ENCODE results near the gene RXRA. TPM values are rescaled to one million over a fixed set of nuclear protein-coding genes. Genes with fewer than 3 reads are reported as not detected.

RXRA gene
- total and polyA plus RNA-seq, 2 of the 13 experiments (the other 11 are each of a cell fraction or from before 2014, with no cell fraction given), result 18.9 to 29.2 TPM

GRCh38 chr9:134338394-134339182 is 12.3 kb downstream of the RXRA start:
- H4K20me1 ChIP-seq (ENCODE audit: insufficient read depth, low read length), result peaks cover 93% of the 10 kb centered on the region
- H3K36me3 ChIP-seq (replicated peaks in 1 of 2; ENCODE audit: control insufficient read depth in 1 of 2, insufficient read depth in 2 of 2, low read length in 2 of 2), result peaks cover 4 to 7% of the 10 kb centered on the region in 2 experiments; a peak in 2 of 5 replicates
- ATAC-seq (peak; percentile 13), FAIRE-seq (no peak), DNase-seq (ENCODE audit: low spot score) (no peak)
- peaks cover 98% of the 10 kb centered on the region for H3K79me2 ChIP-seq (ENCODE audit: insufficient read depth, low read length)
- H3K9me3 ChIP-seq (ENCODE audit: low read length), result no peaks in the 10 kb centered on the region
- H3K9ac ChIP-seq (ENCODE audit: insufficient read depth, low read depth, low read length), result 0 out of 2 replicates have a peak overlapping the region, but pooled peaks have one; percentile 19
- ChIA-PET CTCF (ENCODE audit: low intra/inter-chr PET ratio, low total read pairs) (no interaction called here), POLR2A (no interaction called here)
- no peaks in the 10 kb centered on the region for H3K27me3 ChIP-seq (ENCODE audit: control insufficient read depth in 1 of 2, insufficient read depth in 2 of 2, low read length in 2 of 2)
- in situ Hi-C loops (cut with HindIII; ENCODE audit: extremely low pct_ligation_motif_present, low pct_unique_long_range_greater_than_20kb), result loop anchor here (10.0 kb wide), 1 partner anchor 274 kb away; the partner anchor contains the start of gene BRD3
- no TSS peak for BruUV-seq (replicated peaks)
- peak overlapping the region; percentile 30 for H3K27ac ChIP-seq (ENCODE audit: extremely low read length, insufficient read depth, low read length)
- WGBS (ENCODE audit: low lambda C conversion rate), result 37% methylated on average over 11 of the region's 27 CpGs
- H3K4me1 ChIP-seq (ENCODE audit: insufficient read depth, low read length), result peaks cover 64% of the 10 kb centered on the region
- peak overlapping the region; percentile 68 for H3K4me2 ChIP-seq (ENCODE audit: low read depth, low read length)
- peak overlapping the region in 1 of 3 experiments; percentile 52; a peak in 2 of 6 replicates for H3K4me3 ChIP-seq (replicated peaks in 1 of 3; ENCODE audit: insufficient read depth in 1 of 3, low read depth in 2 of 3, low read length in 3 of 3)
- no peak overlapping the region for H2AFZ ChIP-seq (ENCODE audit: low read length)
- intact Hi-C loops (cut with micrococcal nuclease; ENCODE audit: unreplicated experiment), result loop anchor here (1.0 kb wide), 1 partner anchor 27 kb away; no protein-coding TSS in a partner anchor
- TF ChIP-seq ZNF496 (CRISPR knock-in tag; IDR thresholded peaks at IDR 0.05; ENCODE audit: insufficient replicate concordance) (no peak), ZC3H13 (CRISPR knock-in tag; IDR thresholded peaks at IDR 0.05) (no peak), KDM5B (CRISPR knock-in tag; IDR thresholded peaks at IDR 0.05; ENCODE audit: borderline replicate concordance) (peak; percentile 45; the same call in 1 of the 2 replicates), RBM39 (IDR thresholded peaks at IDR 0.05; ENCODE audit: low read depth, low read length, poor library complexity, severe bottlenecking) (peak; percentile 37), CHD2 (IDR thresholded peaks at IDR 0.05; ENCODE audit: low read depth, low read length) (no peak), HOXA3 (CRISPR knock-in tag; IDR thresholded peaks at IDR 0.05) (0 out of 2 replicates have a peak, but pooled peaks have one; percentile 12), SMYD3 (CRISPR knock-in tag; IDR thresholded peaks at IDR 0.05) (no peak), HMG20A (CRISPR knock-in tag; IDR thresholded peaks at IDR 0.05; ENCODE audit: borderline replicate concordance) (no peak), ZNF772 (CRISPR knock-in tag; IDR thresholded peaks at IDR 0.05) (0 out of 2 replicates have a peak, but pooled peaks have one; percentile 35), THYN1 (CRISPR knock-in tag; IDR thresholded peaks at IDR 0.05; ENCODE audit: borderline replicate concordance, low read depth) (no peak), ZNF280B (CRISPR knock-in tag; IDR thresholded peaks at IDR 0.05; ENCODE audit: borderline replicate concordance) (no peak), ZBTB33 (CRISPR knock-in tag; IDR thresholded peaks at IDR 0.05) (peak; percentile 78)
- TF ChIP-seq, protein P1, sequence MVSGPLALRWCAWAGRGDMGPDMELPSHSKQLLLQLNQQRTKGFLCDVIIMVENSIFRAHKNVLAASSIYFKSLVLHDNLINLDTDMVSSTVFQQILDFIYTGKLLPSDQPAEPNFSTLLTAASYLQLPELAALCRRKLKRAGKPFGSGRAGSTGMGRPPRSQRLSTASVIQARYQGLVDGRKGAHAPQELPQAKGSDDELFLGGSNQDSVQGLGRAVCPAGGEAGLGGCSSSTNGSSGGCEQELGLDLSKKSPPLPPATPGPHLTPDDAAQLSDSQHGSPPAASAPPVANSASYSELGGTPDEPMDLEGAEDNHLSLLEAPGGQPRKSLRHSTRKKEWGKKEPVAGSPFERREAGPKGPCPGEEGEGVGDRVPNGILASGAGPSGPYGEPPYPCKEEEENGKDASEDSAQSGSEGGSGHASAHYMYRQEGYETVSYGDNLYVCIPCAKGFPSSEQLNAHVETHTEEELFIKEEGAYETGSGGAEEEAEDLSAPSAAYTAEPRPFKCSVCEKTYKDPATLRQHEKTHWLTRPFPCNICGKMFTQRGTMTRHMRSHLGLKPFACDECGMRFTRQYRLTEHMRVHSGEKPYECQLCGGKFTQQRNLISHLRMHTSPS (CRISPR knock-in tag; IDR thresholded peaks at IDR 0.05; ENCODE audit: low read depth), result peak; percentile 94
- TF ChIP-seq, protein P2, sequence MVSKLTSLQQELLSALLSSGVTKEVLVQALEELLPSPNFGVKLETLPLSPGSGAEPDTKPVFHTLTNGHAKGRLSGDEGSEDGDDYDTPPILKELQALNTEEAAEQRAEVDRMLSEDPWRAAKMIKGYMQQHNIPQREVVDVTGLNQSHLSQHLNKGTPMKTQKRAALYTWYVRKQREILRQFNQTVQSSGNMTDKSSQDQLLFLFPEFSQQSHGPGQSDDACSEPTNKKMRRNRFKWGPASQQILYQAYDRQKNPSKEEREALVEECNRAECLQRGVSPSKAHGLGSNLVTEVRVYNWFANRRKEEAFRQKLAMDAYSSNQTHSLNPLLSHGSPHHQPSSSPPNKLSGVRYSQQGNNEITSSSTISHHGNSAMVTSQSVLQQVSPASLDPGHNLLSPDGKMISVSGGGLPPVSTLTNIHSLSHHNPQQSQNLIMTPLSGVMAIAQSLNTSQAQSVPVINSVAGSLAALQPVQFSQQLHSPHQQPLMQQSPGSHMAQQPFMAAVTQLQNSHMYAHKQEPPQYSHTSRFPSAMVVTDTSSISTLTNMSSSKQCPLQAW (CRISPR knock-in tag; IDR thresholded peaks at IDR 0.05), result no peak
